CD14-positive monocyte (primary cell): Measurements from ENCODE around the gene MACROH2A2. TPM values are rescaled to one million over a fixed set of nuclear protein-coding genes. Genes with fewer than 3 reads are reported as not detected.
A peak's percentile ranks its signal among the peaks of the same experiment; 100 is the strongest.

Source experiments
- DNase-seq, 3 donors: peaks; one replicate each; pipeline ENCODE4 v3.0.0-alpha.2; 2011 to 2022
- H2AFZ ChIP-seq: 2 replicates; pipeline ENCODE4 v1.6.0; 2012; ENCODE audit warnings: mild to moderate bottlenecking, low read depth, low read length, inconsistent platforms; ENCODE audit not compliant: insufficient read depth, poor library complexity, severe bottlenecking
- H3K27ac ChIP-seq, 2 donors: 1 replicate in 1 of 2; 2 replicates in 1 of 2; pipeline ENCODE4 v1.5.1; 2012 to 2013; ENCODE audit warnings: low read length in 2 of 2, control low read depth in 1 of 2, inconsistent platforms in 1 of 2, low read depth in 1 of 2, mild to moderate bottlenecking in 1 of 2
- H3K27me3 ChIP-seq, 2 donors: one replicate each; pipeline versions ENCODE4 v1.6.0 to v1.6.1; 2011 to 2013; ENCODE audit warnings: low read length in 2 of 2; ENCODE audit not compliant: control insufficient read depth in 2 of 2, insufficient read depth in 2 of 2
- H3K36me3 ChIP-seq, 2 donors: replicated peaks in 1 of 2; 1 replicate in 1 of 2; 2 replicates in 1 of 2; pipeline versions ENCODE4 v1.5.1 to v1.6.1; 2012 to 2013; ENCODE audit warnings: low read length in 2 of 2, control low read depth in 1 of 2, inconsistent platforms in 1 of 2, mild to moderate bottlenecking in 1 of 2; ENCODE audit not compliant: insufficient read depth in 2 of 2, control insufficient read depth in 1 of 2
- H3K4me1 ChIP-seq, 2 donors: 1 replicate in 1 of 2; 2 replicates in 1 of 2; pipeline versions ENCODE4 v1.5.1 to v1.6.1; 2012 to 2013; ENCODE audit warnings: low read length in 2 of 2, control low read depth in 1 of 2, inconsistent platforms in 1 of 2, mild to moderate bottlenecking in 1 of 2, moderate library complexity in 1 of 2; ENCODE audit not compliant: insufficient read depth in 2 of 2, control insufficient read depth in 1 of 2
- H3K4me2 ChIP-seq: replicated peaks from 2 replicates; pipeline ENCODE3; 2012; ENCODE audit warnings: low read length, moderate library complexity, mild to moderate bottlenecking; ENCODE audit not compliant: poor library complexity, severe bottlenecking; ENCODE audit errors: extremely low read depth
- H3K4me3 ChIP-seq, 3 experiments: fragments of 200-600 bp in 1 of 3; sonication (generic) in 1 of 3; replicated peaks in 1 of 3; 1 replicate in 2 of 3; 2 replicates in 1 of 3; pipeline ENCODE4 v1.5.1; 2011 to 2013; ENCODE audit warnings: low read length in 3 of 3, mild to moderate bottlenecking in 3 of 3, control low read depth in 2 of 3, low read depth in 2 of 3, inconsistent platforms in 1 of 3, moderate library complexity in 1 of 3
- H3K79me2 ChIP-seq: 2 replicates; pipeline ENCODE4 v1.6.0; 2012; ENCODE audit warnings: mild to moderate bottlenecking, control low read depth, inconsistent platforms, low read length, moderate library complexity; ENCODE audit not compliant: insufficient read depth
- H3K9ac ChIP-seq: 2 replicates; pipeline ENCODE4 v1.6.0; 2017; ENCODE audit warnings: low read length, mild to moderate bottlenecking; ENCODE audit not compliant: insufficient read depth, poor library complexity, severe bottlenecking
- H3K9me3 ChIP-seq, 2 donors: replicated peaks in 1 of 2; 1 replicate in 1 of 2; 2 replicates in 1 of 2; pipeline versions ENCODE4 v1.5.1 to v1.6.1; 2012 to 2013; ENCODE audit warnings: low read length in 2 of 2, control low read depth in 1 of 2; ENCODE audit not compliant: control insufficient read depth in 1 of 2, insufficient read depth in 1 of 2
- H4K20me1 ChIP-seq: 2 replicates; pipeline ENCODE4 v1.6.0; 2012; ENCODE audit warnings: mild to moderate bottlenecking, low read length, control low read depth, moderate library complexity; ENCODE audit not compliant: insufficient read depth
- H3K27ac Mint-ChIP-seq, 7 donors: one replicate each; pipeline ENCODE4 v1.8.0; 2020; ENCODE audit warnings: mild to moderate bottlenecking in 7 of 7, mixed read lengths in 7 of 7, moderate library complexity in 6 of 7, inconsistent platforms in 2 of 7
- H3K27me3 Mint-ChIP-seq, 3 donors: one replicate each; pipeline ENCODE4 v1.8.0; 2021 to 2022; ENCODE audit warnings: low read depth in 3 of 3, mild to moderate bottlenecking in 3 of 3, mixed read lengths in 3 of 3, moderate library complexity in 3 of 3, inconsistent platforms in 1 of 3
- H3K36me3 Mint-ChIP-seq, 2 donors: one replicate each; pipeline ENCODE4 v1.8.0; 2020; ENCODE audit warnings: mixed read lengths in 2 of 2, inconsistent platforms in 1 of 2, mild to moderate bottlenecking in 1 of 2
- H3K4me1 Mint-ChIP-seq: one replicate; pipeline ENCODE4 v1.8.0; 2020; ENCODE audit warnings: mild to moderate bottlenecking, mixed read lengths
- H3K4me3 Mint-ChIP-seq, 2 donors: one replicate each; pipeline ENCODE4 v1.8.0; 2020; ENCODE audit warnings: mild to moderate bottlenecking in 2 of 2, mixed read lengths in 2 of 2, moderate library complexity in 1 of 2
- H3K9me3 Mint-ChIP-seq, 7 donors: one replicate each; pipeline ENCODE4 v1.8.0; 2020 to 2022; ENCODE audit warnings: mixed read lengths in 7 of 7, mild to moderate bottlenecking in 6 of 7, moderate library complexity in 6 of 7, inconsistent platforms in 2 of 7
- WGBS: methylation state at CpG from one replicate; pipeline ENCODE4 v1.1.5; 2013; ENCODE audit warnings: missing lambda C conversion rate; ENCODE audit not compliant: insufficient coverage; 5-methylcytosine and 5-hydroxymethylcytosine counted together
- intact Hi-C, 2 donors: fragments of 100-400 bp; cut with micrococcal nuclease; formaldehyde crosslinking; loops; one replicate each; pipeline versions ENCODE4 v1.15.0 to v1.15.1; 2023
- polyA plus RNA-seq, 3 donors: library from polyadenylated mRNA; depleted of rRNA in 1 of 3; unstranded in 2 of 3; stranded (reverse) in 1 of 3; fragments of 300-500 nt in 2 of 3; fragments of >200 nt in 1 of 3; fragmentation: Illumina TruSeq in 2 of 3; gene quantifications; 1 replicate in 2 of 3; 2 replicates in 1 of 3; pipeline ENCODE4 v1.2.3, GENCODE V29; 2012 to 2021
- TF ChIP-seq, protein P1 (sequence below): fragments of 200-600 bp; IDR thresholded peaks from one replicate; pipeline ENCODE4 v1.8.0; 2022; ENCODE audit warnings: antibody characterized with exemption, mild to moderate bottlenecking

The MACROH2A2 gene
- polyA plus RNA-seq, 3 donors = 1.0 to 1.9 (median 1.7) TPM

DNA sequence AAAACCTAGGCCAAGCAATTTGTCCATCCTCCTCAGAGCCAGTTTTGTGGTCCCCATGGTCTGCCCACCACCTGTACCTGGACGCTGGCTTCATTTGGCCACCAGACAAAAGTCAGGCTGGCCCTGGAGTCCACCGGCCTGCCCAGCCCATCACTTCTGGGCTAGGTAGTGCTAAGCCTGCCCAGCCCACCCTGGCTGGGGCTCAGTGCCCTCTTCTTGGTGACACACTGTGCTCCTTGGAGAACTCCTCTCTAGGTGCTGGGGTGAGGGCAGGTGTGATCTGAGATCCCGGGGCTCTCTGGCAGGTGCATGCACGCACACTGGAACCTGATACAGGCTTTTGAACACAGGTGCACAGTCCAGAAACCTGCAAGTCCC lies 78.9 kb downstream of the MACROH2A2 start:
- intact Hi-C loops = no loop called here
- TF ChIP-seq, protein P1, sequence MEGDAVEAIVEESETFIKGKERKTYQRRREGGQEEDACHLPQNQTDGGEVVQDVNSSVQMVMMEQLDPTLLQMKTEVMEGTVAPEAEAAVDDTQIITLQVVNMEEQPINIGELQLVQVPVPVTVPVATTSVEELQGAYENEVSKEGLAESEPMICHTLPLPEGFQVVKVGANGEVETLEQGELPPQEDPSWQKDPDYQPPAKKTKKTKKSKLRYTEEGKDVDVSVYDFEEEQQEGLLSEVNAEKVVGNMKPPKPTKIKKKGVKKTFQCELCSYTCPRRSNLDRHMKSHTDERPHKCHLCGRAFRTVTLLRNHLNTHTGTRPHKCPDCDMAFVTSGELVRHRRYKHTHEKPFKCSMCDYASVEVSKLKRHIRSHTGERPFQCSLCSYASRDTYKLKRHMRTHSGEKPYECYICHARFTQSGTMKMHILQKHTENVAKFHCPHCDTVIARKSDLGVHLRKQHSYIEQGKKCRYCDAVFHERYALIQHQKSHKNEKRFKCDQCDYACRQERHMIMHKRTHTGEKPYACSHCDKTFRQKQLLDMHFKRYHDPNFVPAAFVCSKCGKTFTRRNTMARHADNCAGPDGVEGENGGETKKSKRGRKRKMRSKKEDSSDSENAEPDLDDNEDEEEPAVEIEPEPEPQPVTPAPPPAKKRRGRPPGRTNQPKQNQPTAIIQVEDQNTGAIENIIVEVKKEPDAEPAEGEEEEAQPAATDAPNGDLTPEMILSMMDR = no peak
- no peak for DNase-seq
- H3K4me3 Mint-ChIP-seq = peak overlapping the region in 1 of 2 donors; percentile 97
- 100% methylated on average over 3 of the region's 4 CpGs for WGBS
- peaks cover 1 to 3% of the 10 kb centered on the region in 2 donors for H3K36me3 Mint-ChIP-seq
- no peak overlapping the region for H2AFZ ChIP-seq
- H3K27me3 Mint-ChIP-seq = peaks cover 18 to 28% (median 19%) of the 10 kb centered on the region in 3 donors
- no peaks in the 10 kb centered on the region for H4K20me1 ChIP-seq
- no peak overlapping the region for H3K4me3 ChIP-seq
- H3K27ac ChIP-seq = no peak overlapping the region
- H3K27ac Mint-ChIP-seq = no peak overlapping the region
- H3K9me3 Mint-ChIP-seq = no peaks in the 10 kb centered on the region
- H3K79me2 ChIP-seq = no peaks in the 10 kb centered on the region
- H3K9me3 ChIP-seq = no peaks in the 10 kb centered on the region
- H3K27me3 ChIP-seq = peaks cover 3 to 11% of the 10 kb centered on the region in 2 donors
- H3K9ac ChIP-seq = no peak overlapping the region
- peaks cover 11 to 13% of the 10 kb centered on the region in 2 donors for H3K4me1 ChIP-seq
- peaks cover 20% of the 10 kb centered on the region for H3K4me1 Mint-ChIP-seq
- no peak overlapping the region for H3K4me2 ChIP-seq
- H3K36me3 ChIP-seq = no peaks in the 10 kb centered on the region

DNA sequence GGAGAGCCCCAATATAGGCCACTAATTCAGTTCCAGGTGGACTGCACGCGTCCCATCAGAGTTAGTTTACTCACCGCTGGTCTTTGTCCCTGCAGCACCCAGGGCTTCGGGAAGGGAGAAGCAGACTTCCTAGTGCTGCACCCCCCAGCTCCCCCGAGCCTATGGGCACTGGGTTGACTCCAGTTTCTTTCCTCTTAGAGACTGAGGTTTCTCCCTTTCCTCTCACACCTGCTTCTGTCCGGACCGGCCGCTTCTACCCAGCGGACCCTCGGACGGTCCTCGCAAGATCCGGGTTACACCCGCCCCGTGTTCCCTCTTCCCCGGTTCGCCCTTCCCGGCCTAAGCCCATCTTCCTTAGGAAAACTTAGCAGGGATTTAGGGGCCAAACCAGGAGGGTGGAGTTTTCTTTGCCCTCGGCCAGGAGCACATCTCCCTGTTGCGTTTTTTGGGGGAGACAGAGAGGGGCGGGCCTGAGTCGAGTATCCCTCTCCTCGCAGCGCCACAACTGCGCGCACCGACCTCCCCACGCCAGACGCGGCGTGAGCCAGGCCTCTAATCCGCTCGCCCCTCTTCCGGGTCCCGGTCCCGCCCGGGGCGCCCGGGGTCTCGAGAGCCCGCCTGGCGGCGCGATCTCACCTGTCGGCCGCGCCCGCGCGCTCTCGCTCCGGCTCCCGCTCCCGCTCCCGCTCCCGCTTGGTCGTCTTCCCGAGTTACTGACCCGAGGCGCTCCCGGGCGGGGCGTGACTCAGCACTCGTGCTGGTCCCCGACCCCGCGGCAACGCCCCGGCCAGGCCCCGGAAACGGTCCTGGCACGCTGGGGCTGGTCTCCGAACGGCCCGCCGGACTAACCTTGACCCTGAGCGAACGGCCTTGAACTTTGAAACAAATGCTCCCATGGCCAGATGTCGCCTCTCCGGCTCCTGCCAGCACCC lies 79.7 kb downstream of the MACROH2A2 start, which contains the start of gene AIFM2:
TSS of gene AIFM2 (minus strand) at position 728 of the 932 bp plus-strand sequence. CDS start 8,741 bp downstream, outside the sequence.
- H3K36me3 ChIP-seq = no peaks in the 10 kb centered on the region
- peaks cover 16 to 28% (median 19%) of the 10 kb centered on the region in 3 donors for H3K27me3 Mint-ChIP-seq
- no peak within 1 kb of the TSS for H3K27ac ChIP-seq
- peak within 1 kb of the TSS; percentile 72 for H2AFZ ChIP-seq
- DNase-seq = peak; percentile 18 to 58 (median 35)
- H3K36me3 Mint-ChIP-seq = peaks cover 3% of the 10 kb centered on the region in 2 donors
- H3K9ac ChIP-seq = peak within 1 kb of the TSS; percentile 74
- H4K20me1 ChIP-seq = no peaks in the 10 kb centered on the region
- H3K4me1 ChIP-seq = peaks cover 11 to 13% of the 10 kb centered on the region in 2 donors
- no peaks in the 10 kb centered on the region for H3K79me2 ChIP-seq
- TF ChIP-seq, protein P1 = no peak
- H3K9me3 Mint-ChIP-seq = no peaks in the 10 kb centered on the region
- peak within 1 kb of the TSS; percentile 34 to 79 (median 60) for H3K4me3 ChIP-seq
- peak within 1 kb of the TSS; percentile 83 to 97 for H3K4me3 Mint-ChIP-seq
- WGBS = 6% methylated on average over 67 of the region's 80 CpGs
- intact Hi-C loops = no loop called here
- H3K9me3 ChIP-seq = no peaks in the 10 kb centered on the region
- H3K4me1 Mint-ChIP-seq = peaks cover 20% of the 10 kb centered on the region
- peak within 1 kb of the TSS; percentile 92 for H3K4me2 ChIP-seq
- H3K27ac Mint-ChIP-seq = peak within 1 kb of the TSS in 4 of 7 donors; percentile 66 to 85 (median 68)
- peaks cover 3 to 11% of the 10 kb centered on the region in 2 donors for H3K27me3 ChIP-seq
